HG03457 (cell line): ENCODE results near the gene MSANTD1.

ENCODE experiments used
- ATAC-seq: cut with Tn5 transposase; IDR thresholded peaks from one replicate; pipeline ENCODE4 v1.9.1; 2021; ENCODE audit warnings: moderate number of reproducible peaks; ENCODE audit not compliant: unreplicated experiment

MSANTD1 gene

DNA sequence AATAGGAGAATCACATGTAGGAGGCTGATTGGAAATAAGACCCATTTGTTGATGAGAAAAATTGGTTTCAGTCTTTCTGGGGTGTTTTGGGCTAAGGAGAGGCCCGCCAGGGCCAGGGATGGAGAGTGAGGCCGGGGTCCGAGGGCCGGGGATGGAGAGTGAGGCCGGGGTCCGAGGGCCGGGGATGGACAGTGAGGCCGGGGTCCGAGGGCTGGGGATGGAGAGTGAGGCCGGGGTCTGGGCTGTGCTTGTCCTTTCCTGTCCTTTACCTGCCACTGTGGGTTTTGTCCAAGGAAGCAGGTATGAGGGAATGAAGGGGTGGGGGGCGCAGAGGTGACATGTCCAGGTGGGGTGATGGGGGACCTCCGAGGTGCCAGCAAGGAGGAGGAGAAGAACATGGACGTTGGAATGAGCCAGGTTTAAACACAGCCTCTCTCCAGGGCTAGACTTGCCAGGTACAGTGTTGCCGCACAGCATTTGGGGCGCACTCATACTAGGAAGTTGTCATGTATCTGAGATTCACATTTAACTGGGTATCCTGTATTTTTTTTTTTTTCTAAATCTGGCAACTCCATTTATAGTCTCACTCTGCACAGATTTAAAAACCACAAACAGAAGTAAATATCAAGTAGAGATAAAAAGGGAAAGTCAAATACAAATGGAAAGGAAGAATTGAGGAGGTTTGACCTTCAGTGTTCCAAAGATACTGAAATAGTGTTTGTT is 52.7 kb downstream of the MSANTD1 start:
- ATAC-seq, result no peak

DNA sequence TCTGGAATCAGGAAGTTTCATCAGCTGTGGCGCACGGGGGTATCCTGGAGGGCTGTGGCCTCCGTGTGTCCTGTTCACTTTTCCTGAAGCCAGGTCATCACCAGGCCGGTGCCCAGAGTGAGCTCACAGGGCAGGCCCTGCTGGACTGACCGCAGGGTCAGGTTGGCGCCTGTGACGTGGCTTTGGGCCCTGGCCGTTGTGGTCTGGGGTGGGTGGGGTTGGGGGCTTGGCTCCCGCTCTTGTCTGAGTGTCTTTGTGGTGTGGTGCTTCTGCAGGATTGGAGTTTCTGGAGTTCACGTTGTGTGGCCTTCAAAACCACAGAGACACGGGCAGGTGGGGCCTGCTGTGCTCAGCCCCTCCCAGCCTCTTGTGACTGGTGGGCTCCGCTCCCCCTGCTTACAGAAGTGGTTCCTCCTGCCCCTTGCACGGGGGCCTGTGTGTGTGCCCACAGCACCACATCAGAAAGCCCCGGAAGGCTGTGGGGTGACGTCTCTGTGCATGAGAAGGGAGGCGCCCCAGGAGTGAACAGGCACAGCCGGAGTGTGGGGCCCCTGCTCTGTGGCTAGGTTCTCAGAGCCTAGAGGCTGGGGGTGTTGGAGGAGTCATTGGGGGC is 53.3 kb downstream of the MSANTD1 start:
- ATAC-seq, result no peak

DNA sequence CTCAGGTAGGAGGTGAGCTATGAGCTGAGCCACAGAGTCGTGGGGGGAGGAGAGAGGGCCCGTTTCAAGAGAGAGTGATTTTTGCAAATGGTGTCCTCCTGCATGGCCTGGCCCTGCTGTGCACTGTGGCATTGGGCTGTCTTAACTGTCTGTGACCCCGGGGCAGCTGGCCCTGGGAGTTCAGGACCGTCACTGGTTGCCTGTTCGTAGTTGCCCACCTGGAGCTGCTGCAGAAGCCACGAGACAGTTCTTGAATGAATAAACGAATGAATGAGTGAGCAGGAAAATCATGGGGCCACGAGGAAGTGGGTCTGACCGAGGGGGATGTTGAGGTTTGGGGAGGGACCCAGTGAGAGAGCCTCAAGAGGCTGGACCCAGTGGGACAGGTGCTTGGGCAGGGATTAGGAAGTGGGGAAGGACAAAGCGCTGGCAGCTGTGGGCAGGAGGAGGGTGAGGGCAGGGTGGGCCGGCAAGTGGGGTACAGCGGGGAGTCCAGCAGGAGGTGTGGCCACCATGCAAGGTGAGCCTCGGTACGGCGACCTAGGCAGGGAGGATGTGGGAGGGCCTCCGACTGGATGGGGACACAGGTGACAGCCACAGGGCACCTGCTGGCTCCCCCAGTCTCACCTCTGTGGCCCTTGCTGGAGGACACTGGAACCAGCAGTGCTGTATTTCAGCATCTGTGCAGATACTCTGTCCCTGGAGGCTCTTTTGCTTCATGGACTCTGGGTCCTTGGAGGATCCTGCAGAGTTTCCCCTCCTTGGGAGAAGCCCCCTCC is 54.0 kb downstream of the MSANTD1 start:
- no peak for ATAC-seq

DNA sequence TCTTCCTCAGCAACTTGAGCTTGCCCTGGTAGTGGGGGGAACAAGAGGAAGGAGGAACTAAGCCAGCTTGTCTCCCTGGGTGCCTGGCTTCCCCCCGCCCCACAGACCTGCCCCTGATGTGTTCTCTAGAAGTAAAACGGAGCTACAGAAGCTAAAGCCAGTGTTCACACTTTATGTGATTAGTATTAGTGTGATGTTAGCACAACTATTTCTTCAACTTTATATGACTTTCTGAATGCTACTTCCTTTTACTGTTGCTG is 54.5 kb downstream of the MSANTD1 start:
- no peak for ATAC-seq

DNA sequence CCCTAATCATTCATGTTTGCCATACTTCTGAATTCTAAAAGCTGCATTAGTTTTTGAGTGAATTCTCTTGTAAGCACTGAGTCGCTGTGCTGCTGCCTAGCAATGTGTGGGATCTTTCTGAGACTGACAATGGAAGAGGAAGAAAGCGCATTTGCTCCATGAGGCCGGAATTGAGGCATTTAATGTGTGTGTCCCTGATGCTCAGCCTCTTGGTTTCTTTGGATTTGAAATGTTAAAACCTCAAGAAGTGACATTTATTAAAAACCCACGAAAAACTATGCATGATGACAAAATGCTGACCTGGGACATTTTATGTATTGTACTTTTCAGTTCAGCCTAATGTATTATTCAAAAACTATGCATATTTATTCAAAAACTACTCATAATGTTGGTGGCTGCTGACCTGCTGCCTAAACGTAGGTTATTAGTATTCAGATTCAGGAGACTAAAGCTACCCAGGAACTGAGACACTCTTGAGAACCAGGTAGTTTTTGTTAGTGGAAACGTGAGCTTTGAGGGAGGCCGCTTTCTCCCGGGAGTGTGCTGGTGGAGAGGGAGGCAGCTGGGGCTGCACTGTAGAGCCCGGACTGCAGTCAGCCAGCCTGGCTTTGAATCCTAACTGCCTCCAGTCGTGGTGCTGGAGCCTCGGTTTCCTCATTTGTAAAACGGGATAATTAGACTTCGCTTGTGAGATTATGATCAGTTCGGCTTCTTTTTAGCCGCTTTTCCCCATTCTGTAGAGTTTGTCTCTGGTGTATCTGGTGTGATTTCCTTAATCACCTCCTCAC is 55.2 kb downstream of the MSANTD1 start:
- no peak for ATAC-seq

DNA sequence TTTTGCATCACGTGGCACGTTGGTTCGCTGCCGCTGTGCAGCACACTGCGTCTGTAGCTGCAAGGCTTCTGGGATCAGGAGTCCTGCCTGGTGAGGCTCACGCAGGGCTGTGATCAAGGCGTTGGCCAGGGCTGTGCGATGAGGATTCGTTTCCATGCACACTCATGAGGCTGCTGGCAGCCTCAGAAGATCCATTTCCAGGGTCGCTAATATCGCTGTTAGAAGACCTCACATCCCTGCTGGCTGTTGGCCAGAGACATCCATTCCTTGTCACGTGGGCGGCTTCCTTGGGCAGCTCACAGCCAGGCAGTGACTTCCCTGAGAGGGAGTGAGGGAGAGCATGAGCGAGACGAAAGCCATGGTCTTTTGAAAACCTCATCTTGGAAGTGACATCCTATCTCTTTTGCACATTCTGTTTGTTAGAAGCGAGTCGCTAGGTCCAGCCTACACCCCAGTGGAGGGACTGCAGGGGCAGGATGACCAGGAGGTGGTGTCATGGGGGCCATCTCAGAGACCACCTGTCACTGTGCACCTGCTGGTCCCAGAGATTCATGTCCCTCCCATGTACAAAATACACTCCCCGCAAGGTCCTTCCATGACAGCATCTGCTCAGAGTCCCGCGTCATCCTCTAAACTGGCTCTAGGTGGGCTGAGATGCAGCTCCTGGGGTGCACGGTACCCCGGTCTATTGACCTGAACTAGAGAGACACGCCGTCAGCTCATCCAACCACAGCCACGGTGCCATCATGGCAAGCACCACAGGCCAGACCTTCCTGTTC is 56.1 kb downstream of the MSANTD1 start:
- no peak for ATAC-seq

DNA sequence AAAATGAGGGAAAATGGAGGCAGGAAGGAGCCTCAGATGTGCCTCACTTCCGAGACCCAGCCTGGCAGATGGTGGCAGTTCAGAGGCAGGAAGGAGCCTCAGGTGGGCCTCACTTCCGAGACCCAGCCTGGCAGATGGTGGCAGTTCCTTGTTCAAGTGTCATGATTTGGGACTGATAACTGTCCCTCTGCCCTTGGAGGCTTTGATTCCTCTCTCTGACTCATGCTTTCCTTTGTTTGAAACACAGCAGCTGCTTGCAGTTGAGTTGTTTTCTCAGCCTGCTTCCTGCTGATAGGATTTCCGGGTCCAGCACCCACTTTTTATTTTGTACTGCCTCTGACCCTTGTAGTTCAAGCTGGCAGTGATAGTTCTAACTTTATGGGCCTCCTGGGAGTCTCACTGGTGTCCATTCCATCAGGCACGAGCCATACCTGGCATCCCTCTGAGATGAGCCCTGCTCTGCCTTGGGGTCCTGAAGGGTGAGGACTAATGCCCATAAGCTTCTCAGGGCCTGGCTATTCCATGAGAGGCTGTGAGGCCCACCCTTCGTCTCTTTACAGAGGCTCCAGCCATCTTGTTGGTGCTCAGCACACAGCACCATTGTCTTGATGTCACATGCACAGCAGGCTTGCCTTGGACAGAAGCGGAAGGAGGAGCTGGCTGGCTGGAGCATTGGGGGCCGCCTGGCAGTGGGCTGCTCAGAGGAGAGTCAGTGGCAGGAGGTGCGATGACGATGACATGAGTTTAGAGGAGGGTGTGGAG is 56.8 kb downstream of the MSANTD1 start:
- ATAC-seq, result no peak
